HEK293 (cell line): ENCODE measurements around the gene AFP.

Source experiments
- CTCF ChIP-seq: fragments of 450-650 bp; formaldehyde crosslinking; IDR thresholded peaks from 2 replicates; pipeline ENCODE4 v1.5.1; 2016; ENCODE audit warnings: missing biosample characterization, missing genetic modification characterization
- PBX3 ChIP-seq: sonication (generic); formaldehyde crosslinking; IDR thresholded peaks from 2 replicates; pipeline ENCODE4 v1.8.1; 2022; ENCODE audit warnings: mild to moderate bottlenecking, moderate library complexity, missing genetic modification reagents
- SETDB1 ChIP-seq: IDR thresholded peaks from one replicate; pipeline ENCODE4 v1.6.1; 2017; ENCODE audit warnings: mild to moderate bottlenecking, low read length, moderate library complexity, mixed read lengths; ENCODE audit not compliant: insufficient read length
- ZBTB21 ChIP-seq: fragments of 450-650 bp; formaldehyde crosslinking; IDR thresholded peaks from 2 replicates; pipeline ENCODE4 v1.5.1; 2017; ENCODE audit warnings: missing biosample characterization, missing genetic modification characterization
- ZNF133 ChIP-seq: fragments of 450-650 bp; formaldehyde crosslinking; IDR thresholded peaks from 2 replicates; pipeline ENCODE4 v1.5.1; 2016; ENCODE audit warnings: missing biosample characterization, missing genetic modification characterization
- ZNF239 ChIP-seq: fragments of 450-650 bp; formaldehyde crosslinking; IDR thresholded peaks from 2 replicates; pipeline ENCODE4 v1.5.1; 2016; ENCODE audit warnings: missing biosample characterization, missing genetic modification characterization
- ZNF280D ChIP-seq: fragments of 450-650 bp; formaldehyde crosslinking; IDR thresholded peaks from 2 replicates; pipeline ENCODE4 v1.5.1; 2016; ENCODE audit warnings: missing biosample characterization, missing genetic modification characterization
- TF ChIP-seq, protein P1 (sequence below): fragments of 450-650 bp; formaldehyde crosslinking; IDR thresholded peaks from 2 replicates; pipeline ENCODE4 v1.5.1; 2016; ENCODE audit warnings: missing biosample characterization, missing genetic modification characterization
- TF ChIP-seq, protein P2 (sequence below): fragments of 450-650 bp; formaldehyde crosslinking; IDR thresholded peaks from 2 replicates; pipeline ENCODE4 v1.5.1; 2016; ENCODE audit warnings: missing biosample characterization, missing genetic modification characterization

- no peak for TF ChIP-seq CTCF (tag by site-specific recombination)
- no peak for TF ChIP-seq ZNF239
- TF ChIP-seq, protein P1, sequence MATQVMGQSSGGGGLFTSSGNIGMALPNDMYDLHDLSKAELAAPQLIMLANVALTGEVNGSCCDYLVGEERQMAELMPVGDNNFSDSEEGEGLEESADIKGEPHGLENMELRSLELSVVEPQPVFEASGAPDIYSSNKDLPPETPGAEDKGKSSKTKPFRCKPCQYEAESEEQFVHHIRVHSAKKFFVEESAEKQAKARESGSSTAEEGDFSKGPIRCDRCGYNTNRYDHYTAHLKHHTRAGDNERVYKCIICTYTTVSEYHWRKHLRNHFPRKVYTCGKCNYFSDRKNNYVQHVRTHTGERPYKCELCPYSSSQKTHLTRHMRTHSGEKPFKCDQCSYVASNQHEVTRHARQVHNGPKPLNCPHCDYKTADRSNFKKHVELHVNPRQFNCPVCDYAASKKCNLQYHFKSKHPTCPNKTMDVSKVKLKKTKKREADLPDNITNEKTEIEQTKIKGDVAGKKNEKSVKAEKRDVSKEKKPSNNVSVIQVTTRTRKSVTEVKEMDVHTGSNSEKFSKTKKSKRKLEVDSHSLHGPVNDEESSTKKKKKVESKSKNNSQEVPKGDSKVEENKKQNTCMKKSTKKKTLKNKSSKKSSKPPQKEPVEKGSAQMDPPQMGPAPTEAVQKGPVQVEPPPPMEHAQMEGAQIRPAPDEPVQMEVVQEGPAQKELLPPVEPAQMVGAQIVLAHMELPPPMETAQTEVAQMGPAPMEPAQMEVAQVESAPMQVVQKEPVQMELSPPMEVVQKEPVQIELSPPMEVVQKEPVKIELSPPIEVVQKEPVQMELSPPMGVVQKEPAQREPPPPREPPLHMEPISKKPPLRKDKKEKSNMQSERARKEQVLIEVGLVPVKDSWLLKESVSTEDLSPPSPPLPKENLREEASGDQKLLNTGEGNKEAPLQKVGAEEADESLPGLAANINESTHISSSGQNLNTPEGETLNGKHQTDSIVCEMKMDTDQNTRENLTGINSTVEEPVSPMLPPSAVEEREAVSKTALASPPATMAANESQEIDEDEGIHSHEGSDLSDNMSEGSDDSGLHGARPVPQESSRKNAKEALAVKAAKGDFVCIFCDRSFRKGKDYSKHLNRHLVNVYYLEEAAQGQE (tag by site-specific recombination) = no peak
- TF ChIP-seq SETDB1 = no peak
- no peak for TF ChIP-seq PBX3 (CRISPR knock-in tag)
- TF ChIP-seq ZBTB21 = no peak
- TF ChIP-seq, protein P2, sequence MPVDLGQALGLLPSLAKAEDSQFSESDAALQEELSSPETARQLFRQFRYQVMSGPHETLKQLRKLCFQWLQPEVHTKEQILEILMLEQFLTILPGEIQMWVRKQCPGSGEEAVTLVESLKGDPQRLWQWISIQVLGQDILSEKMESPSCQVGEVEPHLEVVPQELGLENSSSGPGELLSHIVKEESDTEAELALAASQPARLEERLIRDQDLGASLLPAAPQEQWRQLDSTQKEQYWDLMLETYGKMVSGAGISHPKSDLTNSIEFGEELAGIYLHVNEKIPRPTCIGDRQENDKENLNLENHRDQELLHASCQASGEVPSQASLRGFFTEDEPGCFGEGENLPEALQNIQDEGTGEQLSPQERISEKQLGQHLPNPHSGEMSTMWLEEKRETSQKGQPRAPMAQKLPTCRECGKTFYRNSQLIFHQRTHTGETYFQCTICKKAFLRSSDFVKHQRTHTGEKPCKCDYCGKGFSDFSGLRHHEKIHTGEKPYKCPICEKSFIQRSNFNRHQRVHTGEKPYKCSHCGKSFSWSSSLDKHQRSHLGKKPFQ (tag by site-specific recombination) = no peak
- no peak for TF ChIP-seq ZNF280D (tag by site-specific recombination)
- TF ChIP-seq ZNF133 (tag by site-specific recombination) = no peak
These were observed 15.4 kb upstream of the AFP start for GRCh38 chr4:73420615-73421014.
